Measurements from ENCODE around the gene KSR2.

The KSR2 gene

GRCh38 chr12:117699575-117699974 lies 269.2 kb downstream of the KSR2 start:
- Histone ChIP-seq H3K36me3 (ENCODE audit: control insufficient read depth, insufficient read depth, low read length) (no peaks in the 10 kb centered on the region), H3K9me3 (ENCODE audit: control insufficient read depth, low read length) (no peaks in the 10 kb centered on the region), H3K4me1 (ENCODE audit: control insufficient read depth, insufficient read depth, low read length, poor library complexity, severe bottlenecking) (no peaks in the 10 kb centered on the region), H3K4me3 (ENCODE audit: extremely low read depth, insufficient read depth, low read length, poor library complexity, severe bottlenecking) (no peak overlapping the region), H3K27ac (ENCODE audit: low read depth, low read length, severe bottlenecking) (no peak overlapping the region)
- 96 to 100% methylated on average over 2 to 3 of the region's 5 CpGs for WGBS, 2 experiments (ENCODE audit: insufficient coverage in 2 of 2)

GRCh38 chr12:117699118-117699517 lies 269.7 kb downstream of the KSR2 start:
- WGBS, 2 experiments (ENCODE audit: insufficient coverage in 2 of 2) = no CpG with 5 or more reads among the region's 1 CpG
- Histone ChIP-seq H3K36me3 (ENCODE audit: control insufficient read depth, insufficient read depth, low read length) (no peaks in the 10 kb centered on the region), H3K9me3 (ENCODE audit: control insufficient read depth, low read length) (no peaks in the 10 kb centered on the region), H3K27ac (ENCODE audit: low read depth, low read length, severe bottlenecking) (no peak overlapping the region), H3K4me3 (ENCODE audit: extremely low read depth, insufficient read depth, low read length, poor library complexity, severe bottlenecking) (no peak overlapping the region), H3K4me1 (ENCODE audit: control insufficient read depth, insufficient read depth, low read length, poor library complexity, severe bottlenecking) (no peaks in the 10 kb centered on the region)

GRCh38 chr12:117695956-117696355 lies 272.8 kb downstream of the KSR2 start:
- no peaks in the 10 kb centered on the region for H3K9me3 ChIP-seq (ENCODE audit: control insufficient read depth, low read length)
- no peak overlapping the region for H3K27ac ChIP-seq (ENCODE audit: low read depth, low read length, severe bottlenecking)
- 83 to 98% methylated on average over 5 to 6 of the region's 6 CpGs for WGBS, 2 experiments (ENCODE audit: insufficient coverage in 2 of 2)
- no peaks in the 10 kb centered on the region for H3K4me1 ChIP-seq (ENCODE audit: control insufficient read depth, insufficient read depth, low read length, poor library complexity, severe bottlenecking)
- no peak overlapping the region for H3K4me3 ChIP-seq (ENCODE audit: extremely low read depth, insufficient read depth, low read length, poor library complexity, severe bottlenecking)
- H3K36me3 ChIP-seq (ENCODE audit: control insufficient read depth, insufficient read depth, low read length) = no peaks in the 10 kb centered on the region

DNA sequence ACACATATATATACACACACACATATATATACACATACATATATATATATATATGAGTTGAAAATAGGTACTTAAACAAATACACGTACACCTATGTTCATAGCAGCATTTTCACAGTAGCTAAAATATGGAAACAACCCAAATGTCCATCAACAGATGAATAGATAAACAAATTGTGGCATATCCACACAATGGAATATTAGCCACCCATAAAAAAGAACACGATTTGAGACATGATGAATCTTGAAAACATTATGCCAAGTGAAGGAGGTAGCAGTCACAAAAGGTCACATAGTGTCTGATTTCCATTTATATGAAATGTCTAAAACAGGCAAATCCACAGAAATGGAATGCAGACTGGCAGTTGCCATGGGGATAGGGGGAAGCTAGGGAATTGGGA lies 276.3 kb downstream of the KSR2 start:
- Histone ChIP-seq H3K9me3 (ENCODE audit: control insufficient read depth, low read length) (no peaks in the 10 kb centered on the region), H3K4me1 (ENCODE audit: control insufficient read depth, insufficient read depth, low read length, poor library complexity, severe bottlenecking) (peaks cover 4% of the 10 kb centered on the region), H3K27ac (ENCODE audit: low read depth, low read length, severe bottlenecking) (no peak overlapping the region), H3K4me3 (ENCODE audit: extremely low read depth, insufficient read depth, low read length, poor library complexity, severe bottlenecking) (no peak overlapping the region), H3K36me3 (ENCODE audit: control insufficient read depth, insufficient read depth, low read length) (no peaks in the 10 kb centered on the region)
- WGBS, 2 experiments (ENCODE audit: insufficient coverage in 2 of 2) = no CpG with 5 or more reads among the region's 2 CpGs

GRCh38 chr12:117689857-117690256 lies 278.9 kb downstream of the KSR2 start:
- WGBS, 2 experiments (ENCODE audit: insufficient coverage in 2 of 2) = no CpG with 5 or more reads among the region's 1 CpG
- H3K9me3 ChIP-seq (ENCODE audit: control insufficient read depth, low read length) = no peaks in the 10 kb centered on the region
- no peak overlapping the region for H3K27ac ChIP-seq (ENCODE audit: low read depth, low read length, severe bottlenecking)
- peaks cover 26% of the 10 kb centered on the region for H3K4me1 ChIP-seq (ENCODE audit: control insufficient read depth, insufficient read depth, low read length, poor library complexity, severe bottlenecking)
- no peaks in the 10 kb centered on the region for H3K36me3 ChIP-seq (ENCODE audit: control insufficient read depth, insufficient read depth, low read length)
- H3K4me3 ChIP-seq (ENCODE audit: extremely low read depth, insufficient read depth, low read length, poor library complexity, severe bottlenecking) = no peak overlapping the region

DNA sequence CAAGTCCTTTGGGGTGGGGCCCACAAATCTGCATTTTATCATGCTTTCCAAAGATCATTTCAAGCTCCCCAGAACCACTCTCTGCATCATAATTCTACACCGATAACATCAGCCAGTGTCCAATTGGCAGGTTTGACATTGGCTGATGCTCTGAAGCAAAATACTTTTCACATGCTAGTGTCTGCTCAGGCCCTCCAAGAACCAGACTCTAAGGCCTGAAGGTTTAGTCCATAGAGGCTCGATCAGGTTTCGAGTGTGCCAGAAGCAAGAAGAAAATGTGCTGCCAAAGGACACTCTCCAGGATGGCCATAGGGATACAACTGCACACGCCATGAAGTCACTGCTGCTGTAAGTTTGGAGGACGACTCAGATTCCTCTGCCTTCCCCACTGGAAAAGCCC lies 280.3 kb downstream of the KSR2 start:
- H3K36me3 ChIP-seq (ENCODE audit: control insufficient read depth, insufficient read depth, low read length) = no peaks in the 10 kb centered on the region
- H3K9me3 ChIP-seq (ENCODE audit: control insufficient read depth, low read length) = no peaks in the 10 kb centered on the region
- whole genome bisulfite sequencing, 2 experiments (ENCODE audit: insufficient coverage in 2 of 2) = 83 to 94% methylated on average over 5 of the region's 5 CpGs
- H3K4me1 ChIP-seq (ENCODE audit: control insufficient read depth, insufficient read depth, low read length, poor library complexity, severe bottlenecking) = peaks cover 29% of the 10 kb centered on the region
- H3K27ac ChIP-seq (ENCODE audit: low read depth, low read length, severe bottlenecking) = no peak overlapping the region
- H3K4me3 ChIP-seq (ENCODE audit: extremely low read depth, insufficient read depth, low read length, poor library complexity, severe bottlenecking) = no peak overlapping the region

GRCh38 chr12:117686911-117687377 lies 281.8 kb downstream of the KSR2 start:
- WGBS, 2 experiments (ENCODE audit: insufficient coverage in 2 of 2) = 55 to 76% methylated on average over 5 to 7 of the region's 8 CpGs
- peak overlapping the region; percentile 90 for H3K27ac ChIP-seq (ENCODE audit: low read depth, low read length, severe bottlenecking)
- H3K4me1 ChIP-seq (ENCODE audit: control insufficient read depth, insufficient read depth, low read length, poor library complexity, severe bottlenecking) = peaks cover 29% of the 10 kb centered on the region
- no peaks in the 10 kb centered on the region for H3K9me3 ChIP-seq (ENCODE audit: control insufficient read depth, low read length)
- H3K4me3 ChIP-seq (ENCODE audit: extremely low read depth, insufficient read depth, low read length, poor library complexity, severe bottlenecking) = no peak overlapping the region
- no peaks in the 10 kb centered on the region for H3K36me3 ChIP-seq (ENCODE audit: control insufficient read depth, insufficient read depth, low read length)

DNA sequence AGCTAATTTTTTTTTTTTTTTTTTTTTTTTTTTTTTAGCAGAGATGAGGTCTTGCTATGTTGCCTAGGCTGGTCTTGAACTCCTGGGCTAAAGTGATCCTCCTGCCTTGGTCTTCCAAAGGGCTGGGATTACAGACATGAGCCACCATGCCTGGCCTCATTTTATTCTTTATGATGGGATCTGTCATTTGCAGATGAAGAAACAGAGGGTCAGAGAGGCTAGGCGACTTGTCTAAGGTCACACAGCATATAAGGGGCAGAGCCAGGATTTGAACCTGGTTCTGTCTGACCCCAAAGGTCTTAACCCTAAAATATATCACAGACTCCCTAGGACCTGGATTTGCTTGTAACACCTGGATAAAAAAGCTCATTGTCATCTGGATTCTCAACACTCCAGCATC lies 282.6 kb downstream of the KSR2 start:
- peaks cover 29% of the 10 kb centered on the region for H3K4me1 ChIP-seq (ENCODE audit: control insufficient read depth, insufficient read depth, low read length, poor library complexity, severe bottlenecking)
- no peaks in the 10 kb centered on the region for H3K36me3 ChIP-seq (ENCODE audit: control insufficient read depth, insufficient read depth, low read length)
- no peak overlapping the region for H3K4me3 ChIP-seq (ENCODE audit: extremely low read depth, insufficient read depth, low read length, poor library complexity, severe bottlenecking)
- H3K27ac ChIP-seq (ENCODE audit: low read depth, low read length, severe bottlenecking) = peak overlapping the region; percentile 90
- WGBS, 2 experiments (ENCODE audit: insufficient coverage in 2 of 2) = 100% methylated on average over 1 of the region's 1 CpG; no CpG with 5 or more reads in 1 of the 2 experiments
- H3K9me3 ChIP-seq (ENCODE audit: control insufficient read depth, low read length) = no peaks in the 10 kb centered on the region

- Histone ChIP-seq H3K4me3 (ENCODE audit: extremely low read depth, insufficient read depth, low read length, poor library complexity, severe bottlenecking) (no peak overlapping the region), H3K4me1 (ENCODE audit: control insufficient read depth, insufficient read depth, low read length, poor library complexity, severe bottlenecking) (peaks cover 35% of the 10 kb centered on the region), H3K36me3 (ENCODE audit: control insufficient read depth, insufficient read depth, low read length) (no peaks in the 10 kb centered on the region), H3K27ac (ENCODE audit: low read depth, low read length, severe bottlenecking) (peak overlapping the region; percentile 77), H3K9me3 (ENCODE audit: control insufficient read depth, low read length) (no peaks in the 10 kb centered on the region)
- WGBS, 2 experiments (ENCODE audit: insufficient coverage in 2 of 2) = 83 to 87% methylated on average over 11 to 12 of the region's 13 CpGs
These were observed 283.5 kb downstream of the KSR2 start for GRCh38 chr12:117685110-117685926.

GRCh38 chr12:117684471-117684870 lies 284.3 kb downstream of the KSR2 start:
- no peak overlapping the region for H3K27ac ChIP-seq (ENCODE audit: low read depth, low read length, severe bottlenecking)
- no peaks in the 10 kb centered on the region for H3K36me3 ChIP-seq (ENCODE audit: control insufficient read depth, insufficient read depth, low read length)
- no peak overlapping the region for H3K4me3 ChIP-seq (ENCODE audit: extremely low read depth, insufficient read depth, low read length, poor library complexity, severe bottlenecking)
- WGBS, 2 experiments (ENCODE audit: insufficient coverage in 2 of 2) = 93 to 96% methylated on average over 2 to 4 of the region's 6 CpGs
- no peaks in the 10 kb centered on the region for H3K9me3 ChIP-seq (ENCODE audit: control insufficient read depth, low read length)
- H3K4me1 ChIP-seq (ENCODE audit: control insufficient read depth, insufficient read depth, low read length, poor library complexity, severe bottlenecking) = peaks cover 38% of the 10 kb centered on the region

DNA sequence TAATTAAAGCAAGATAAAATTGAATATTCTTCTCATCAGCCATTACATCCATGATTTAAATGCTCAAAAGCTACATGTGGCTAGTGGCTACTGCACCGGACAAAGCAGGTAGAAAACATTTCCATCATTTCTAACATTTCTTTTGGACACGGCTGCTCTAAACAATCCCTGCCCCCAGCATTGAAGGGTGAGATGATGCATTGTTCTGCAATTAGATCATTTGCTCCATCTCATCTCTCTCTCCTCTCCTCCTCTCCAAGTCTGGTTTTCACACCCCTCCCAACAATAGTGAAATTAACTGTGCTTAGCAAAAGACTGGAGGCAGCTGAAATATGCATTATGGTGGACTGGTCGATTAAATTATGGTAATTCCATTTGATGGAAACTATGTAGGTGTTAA lies 288.5 kb downstream of the KSR2 start:
- H3K27ac ChIP-seq (ENCODE audit: low read depth, low read length, severe bottlenecking) = no peak overlapping the region
- 75% methylated on average over 2 of the region's 3 CpGs; no CpG with 5 or more reads in 1 of the 2 experiments for WGBS, 2 experiments (ENCODE audit: insufficient coverage in 2 of 2)
- H3K36me3 ChIP-seq (ENCODE audit: control insufficient read depth, insufficient read depth, low read length) = no peaks in the 10 kb centered on the region
- H3K4me1 ChIP-seq (ENCODE audit: control insufficient read depth, insufficient read depth, low read length, poor library complexity, severe bottlenecking) = peaks cover 21% of the 10 kb centered on the region
- H3K4me3 ChIP-seq (ENCODE audit: extremely low read depth, insufficient read depth, low read length, poor library complexity, severe bottlenecking) = no peak overlapping the region
- H3K9me3 ChIP-seq (ENCODE audit: control insufficient read depth, low read length) = peaks cover 6% of the 10 kb centered on the region
